Measurements from ENCODE around the gene C9orf85.

GRCh38 chr9:71901695-71902597 is 9.5 kb upstream of the C9orf85 start:
- no peak for TF ChIP-seq CTCF (IDR thresholded peaks at IDR 0.05)
- no peak for TF ChIP-seq POLR2A (IDR thresholded peaks at IDR 0.05)

All from testis (tissue), 2 donors.